GM20000 (cell line): ENCODE results near the gene CHD9.
A peak's percentile ranks its signal among the peaks of the same experiment; 100 is the strongest.

ENCODE experiments used
- DNase-seq: peaks from one replicate; pipeline ENCODE4 v3.0.0; 2012; ENCODE audit warnings: low spot score
- TF ChIP-seq, protein P1 (sequence below): IDR thresholded peaks from 2 replicates; pipeline ENCODE4 v1.5.1; 2012; ENCODE audit warnings: mild to moderate bottlenecking, control low read depth; ENCODE audit errors: extremely low read depth, missing control alignments

The CHD9 gene

GRCh38 chr16:53191413-53191812, 136.6 kb downstream of the CHD9 start:
- TF ChIP-seq, protein P1, sequence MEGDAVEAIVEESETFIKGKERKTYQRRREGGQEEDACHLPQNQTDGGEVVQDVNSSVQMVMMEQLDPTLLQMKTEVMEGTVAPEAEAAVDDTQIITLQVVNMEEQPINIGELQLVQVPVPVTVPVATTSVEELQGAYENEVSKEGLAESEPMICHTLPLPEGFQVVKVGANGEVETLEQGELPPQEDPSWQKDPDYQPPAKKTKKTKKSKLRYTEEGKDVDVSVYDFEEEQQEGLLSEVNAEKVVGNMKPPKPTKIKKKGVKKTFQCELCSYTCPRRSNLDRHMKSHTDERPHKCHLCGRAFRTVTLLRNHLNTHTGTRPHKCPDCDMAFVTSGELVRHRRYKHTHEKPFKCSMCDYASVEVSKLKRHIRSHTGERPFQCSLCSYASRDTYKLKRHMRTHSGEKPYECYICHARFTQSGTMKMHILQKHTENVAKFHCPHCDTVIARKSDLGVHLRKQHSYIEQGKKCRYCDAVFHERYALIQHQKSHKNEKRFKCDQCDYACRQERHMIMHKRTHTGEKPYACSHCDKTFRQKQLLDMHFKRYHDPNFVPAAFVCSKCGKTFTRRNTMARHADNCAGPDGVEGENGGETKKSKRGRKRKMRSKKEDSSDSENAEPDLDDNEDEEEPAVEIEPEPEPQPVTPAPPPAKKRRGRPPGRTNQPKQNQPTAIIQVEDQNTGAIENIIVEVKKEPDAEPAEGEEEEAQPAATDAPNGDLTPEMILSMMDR = no peak
- DNase-seq = no peak

- DNase-seq = no peak
- TF ChIP-seq, protein P1 = no peak
Measured at GRCh38 chr16:53198933-53199332, 144.1 kb downstream of the CHD9 start.

DNA sequence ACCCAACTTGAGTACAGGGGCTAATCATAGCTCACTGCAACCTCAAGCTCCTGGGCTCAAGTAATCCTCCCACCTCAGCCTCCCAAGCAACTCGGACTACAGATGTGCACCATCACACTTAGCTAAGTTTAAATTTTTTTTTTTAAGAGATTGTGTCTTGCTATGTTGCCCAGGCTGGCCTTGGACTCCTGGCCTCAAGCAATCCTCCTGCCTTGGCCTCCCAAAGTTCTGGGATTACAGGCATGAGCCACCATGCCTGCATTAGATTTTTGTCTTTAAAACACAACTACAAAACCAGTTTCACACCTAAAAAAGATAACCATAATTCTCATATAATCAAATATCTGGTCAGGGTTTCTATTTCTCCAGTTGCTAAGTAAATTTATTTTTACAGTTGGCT, 147.1 kb downstream of the CHD9 start:
- TF ChIP-seq, protein P1 = no peak
- no peak for DNase-seq

- TF ChIP-seq, protein P1 = no peak
- no peak for DNase-seq
Measured at GRCh38 chr16:53202398-53202797, 147.6 kb downstream of the CHD9 start.

DNA sequence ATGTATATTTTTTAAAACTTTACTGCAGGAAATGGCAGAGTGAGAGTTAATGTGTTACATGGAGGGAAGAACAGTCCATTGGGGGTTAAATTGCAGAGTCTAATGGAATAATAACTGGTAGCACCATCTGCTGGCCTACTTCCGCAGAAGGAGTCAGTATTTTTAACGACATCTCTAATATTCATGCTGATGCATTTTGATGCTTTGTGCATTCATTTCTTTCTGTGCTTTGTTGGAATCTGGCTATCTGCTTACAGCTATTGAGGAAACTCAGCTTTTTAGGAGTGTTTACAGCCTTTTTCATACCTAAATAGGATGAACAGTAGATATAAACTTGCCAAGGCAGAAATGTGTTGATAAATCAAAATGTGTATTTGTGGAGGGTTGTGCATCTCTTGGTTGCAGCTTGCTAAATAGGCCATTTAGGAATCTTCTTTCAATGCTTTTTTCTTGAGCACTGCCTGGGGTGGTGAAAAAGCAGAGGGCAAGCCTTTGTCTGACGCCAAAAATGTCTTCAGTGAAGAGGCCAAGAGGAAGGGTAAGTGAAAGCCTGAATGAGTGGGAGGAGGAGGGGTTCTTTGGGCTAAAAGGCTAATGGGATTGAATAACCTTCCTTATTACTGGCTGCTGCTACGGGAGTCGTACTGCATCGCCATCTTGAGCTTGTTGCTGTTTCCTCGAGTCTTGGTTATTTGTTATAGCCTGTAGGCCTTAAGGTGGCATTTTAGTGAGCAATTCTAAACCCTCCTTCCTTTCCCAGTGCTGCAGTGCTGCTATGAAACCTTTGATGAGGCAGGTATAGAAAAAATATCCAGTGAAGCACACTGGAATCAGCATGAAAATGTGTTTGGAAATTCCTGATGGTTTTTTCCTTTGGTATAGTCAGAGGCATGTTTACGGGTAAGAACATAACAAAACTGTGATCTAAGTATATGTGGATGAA, 153.3 kb downstream of the CHD9 start:
- TF ChIP-seq, protein P1 = peak; percentile 12
- peak; percentile 71 for DNase-seq

- DNase-seq = no peak
- TF ChIP-seq, protein P1 = no peak
Measured at GRCh38 chr16:53209429-53209828, 154.6 kb downstream of the CHD9 start.

DNA sequence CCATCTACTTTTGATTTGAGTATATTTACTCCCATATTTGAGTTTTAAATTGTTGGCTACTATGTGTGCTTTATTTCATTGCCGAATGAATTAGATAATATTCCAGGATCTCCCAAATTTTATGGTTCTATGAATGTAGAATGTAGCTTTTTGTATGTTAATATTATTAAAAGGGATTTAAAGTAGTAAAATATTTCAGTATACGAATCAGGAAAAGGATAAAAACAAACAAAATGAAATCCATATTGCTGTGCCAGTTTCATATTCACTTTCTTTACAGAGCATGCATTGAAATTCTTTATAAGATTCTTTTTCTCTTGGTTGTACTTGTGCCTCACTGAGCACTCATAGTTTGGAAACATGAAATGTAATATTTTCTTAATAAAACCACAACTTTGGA, 155.1 kb downstream of the CHD9 start:
- DNase-seq = no peak
- TF ChIP-seq, protein P1 = no peak
